Calu3 (cell line): ENCODE data around the gene NOVA2. TPM values are rescaled to one million over a fixed set of nuclear protein-coding genes. Genes with fewer than 3 reads are reported as not detected.

ENCODE experiments used
- BruUV-seq: library from RNA; stranded (reverse); fragments of 400-500 nt; replicated peaks from 2 replicates; lab custom pipeline; 2021; lab: Mats Ljungman, UMichigan
- CTCF ChIA-PET: fragments of 300-600 bp; sonication (Branson Sonifier 250); formaldehyde crosslinking; loops from one replicate; lab custom pipeline; 2022; ENCODE audit warnings: antibody characterized with exemption; lab: Charles Lee
- DNase-seq: peaks from one replicate; pipeline ENCODE4 v3.0.0; 2022
- H3K27ac Mint-ChIP-seq: one replicate; pipeline ENCODE4 v1.8.0; 2022; ENCODE audit warnings: mixed read lengths; ENCODE audit not compliant: unreplicated experiment
- H3K27me3 Mint-ChIP-seq: one replicate; pipeline ENCODE4 v1.8.0; 2022; ENCODE audit warnings: mixed read lengths; ENCODE audit not compliant: unreplicated experiment
- H3K36me3 Mint-ChIP-seq: one replicate; pipeline ENCODE4 v1.8.0; 2022; ENCODE audit warnings: mild to moderate bottlenecking, moderate library complexity, mixed read lengths; ENCODE audit not compliant: insufficient read depth, unreplicated experiment
- H3K4me1 Mint-ChIP-seq: one replicate; pipeline ENCODE4 v1.8.0; 2022; ENCODE audit warnings: mild to moderate bottlenecking, low read depth, mixed read lengths; ENCODE audit not compliant: unreplicated experiment
- H3K4me3 Mint-ChIP-seq: one replicate; pipeline ENCODE4 v1.8.0; 2022; ENCODE audit warnings: mild to moderate bottlenecking, low read depth, moderate library complexity, mixed read lengths; ENCODE audit not compliant: unreplicated experiment
- H3K9me3 Mint-ChIP-seq: one replicate; pipeline ENCODE4 v1.8.0; 2022; ENCODE audit warnings: low read depth, mixed read lengths; ENCODE audit not compliant: unreplicated experiment
- intact Hi-C: fragments of 100-400 bp; cut with micrococcal nuclease; formaldehyde crosslinking; loops from one replicate; pipeline ENCODE4 v1.10.0; 2022; ENCODE audit not compliant: unreplicated experiment
- total RNA-seq: library from RNA; stranded (reverse); gene quantifications from 2 replicates; pipeline ENCODE4 v1.2.3, GENCODE V29; 2022
- TF ChIP-seq, protein P1 (sequence below): fragments of 200-600 bp; IDR thresholded peaks from one replicate; pipeline ENCODE4 v1.8.0; 2022; ENCODE audit warnings: antibody characterized with exemption; ENCODE audit not compliant: unreplicated experiment

Gene NOVA2
- total RNA-seq, 1 experiment from 2014 or later: not detected

DNA sequence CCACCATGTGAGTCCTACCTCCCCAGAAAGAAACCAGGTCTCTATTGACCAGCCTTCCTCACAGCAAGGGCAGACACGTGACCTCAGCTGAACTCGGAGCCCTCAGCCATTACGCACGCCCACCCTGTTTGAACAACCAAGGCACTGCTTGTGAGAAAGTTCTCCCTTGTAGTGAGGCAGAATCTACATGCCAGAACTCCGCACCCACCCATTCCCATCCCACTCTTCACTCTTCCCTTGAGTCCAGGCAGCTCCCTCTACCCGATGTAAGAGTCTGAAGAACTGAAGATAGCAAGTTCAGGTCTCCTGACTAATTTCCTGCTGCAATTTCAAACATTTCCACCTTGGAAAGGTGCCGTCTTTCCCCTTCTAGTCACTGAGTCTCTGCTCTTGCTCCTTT lies 6.4 kb downstream of the NOVA2 start:
- TF ChIP-seq, protein P1, sequence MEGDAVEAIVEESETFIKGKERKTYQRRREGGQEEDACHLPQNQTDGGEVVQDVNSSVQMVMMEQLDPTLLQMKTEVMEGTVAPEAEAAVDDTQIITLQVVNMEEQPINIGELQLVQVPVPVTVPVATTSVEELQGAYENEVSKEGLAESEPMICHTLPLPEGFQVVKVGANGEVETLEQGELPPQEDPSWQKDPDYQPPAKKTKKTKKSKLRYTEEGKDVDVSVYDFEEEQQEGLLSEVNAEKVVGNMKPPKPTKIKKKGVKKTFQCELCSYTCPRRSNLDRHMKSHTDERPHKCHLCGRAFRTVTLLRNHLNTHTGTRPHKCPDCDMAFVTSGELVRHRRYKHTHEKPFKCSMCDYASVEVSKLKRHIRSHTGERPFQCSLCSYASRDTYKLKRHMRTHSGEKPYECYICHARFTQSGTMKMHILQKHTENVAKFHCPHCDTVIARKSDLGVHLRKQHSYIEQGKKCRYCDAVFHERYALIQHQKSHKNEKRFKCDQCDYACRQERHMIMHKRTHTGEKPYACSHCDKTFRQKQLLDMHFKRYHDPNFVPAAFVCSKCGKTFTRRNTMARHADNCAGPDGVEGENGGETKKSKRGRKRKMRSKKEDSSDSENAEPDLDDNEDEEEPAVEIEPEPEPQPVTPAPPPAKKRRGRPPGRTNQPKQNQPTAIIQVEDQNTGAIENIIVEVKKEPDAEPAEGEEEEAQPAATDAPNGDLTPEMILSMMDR: no peak
- CTCF ChIA-PET: no interaction called here
- Mint-ChIP-seq H3K27me3 (peaks cover 100% of the 10 kb centered on the region), H3K36me3 (no peaks in the 10 kb centered on the region), H3K4me3 (no peak overlapping the region), H3K4me1 (peaks cover 8% of the 10 kb centered on the region), H3K9me3 (no peaks in the 10 kb centered on the region), H3K27ac (no peak overlapping the region)
- no TSS peak for BruUV-seq
- no peak for DNase-seq
- intact Hi-C loops: no loop called here

DNA sequence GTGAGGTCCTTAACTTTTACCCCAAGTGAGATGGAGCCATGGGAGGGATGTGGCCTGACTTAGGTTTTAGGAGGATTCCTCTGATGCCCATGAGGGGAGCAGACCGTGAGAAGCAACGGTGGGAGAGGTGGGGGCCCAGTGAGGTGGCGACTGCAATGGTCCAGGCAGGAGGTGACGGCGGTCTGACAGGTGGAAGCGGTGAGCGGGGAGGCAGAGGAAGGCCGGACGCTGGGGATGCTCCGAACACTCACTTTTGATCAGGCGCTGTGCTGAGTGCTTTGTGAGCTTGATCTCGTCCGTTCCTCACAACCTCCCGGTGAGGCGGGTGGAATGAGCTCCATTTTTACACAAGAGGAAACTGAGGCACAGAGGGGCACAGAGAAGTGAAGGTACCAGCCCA lies 11.6 kb downstream of the NOVA2 start:
- no peaks in the 10 kb centered on the region for H3K36me3 Mint-ChIP-seq
- no peak overlapping the region for H3K27ac Mint-ChIP-seq
- no peak overlapping the region for H3K4me3 Mint-ChIP-seq
- no peak for DNase-seq
- CTCF ChIA-PET: interaction anchor here (1.6 kb wide), 1 partner anchor 10 kb away, joined by 4 read pairs; no protein-coding TSS in a partner anchor
- H3K4me1 Mint-ChIP-seq: peaks cover 22% of the 10 kb centered on the region
- TF ChIP-seq, protein P1: no peak
- no peaks in the 10 kb centered on the region for H3K9me3 Mint-ChIP-seq
- intact Hi-C loops: no loop called here
- BruUV-seq: no TSS peak
- H3K27me3 Mint-ChIP-seq: peaks cover 94% of the 10 kb centered on the region

DNA sequence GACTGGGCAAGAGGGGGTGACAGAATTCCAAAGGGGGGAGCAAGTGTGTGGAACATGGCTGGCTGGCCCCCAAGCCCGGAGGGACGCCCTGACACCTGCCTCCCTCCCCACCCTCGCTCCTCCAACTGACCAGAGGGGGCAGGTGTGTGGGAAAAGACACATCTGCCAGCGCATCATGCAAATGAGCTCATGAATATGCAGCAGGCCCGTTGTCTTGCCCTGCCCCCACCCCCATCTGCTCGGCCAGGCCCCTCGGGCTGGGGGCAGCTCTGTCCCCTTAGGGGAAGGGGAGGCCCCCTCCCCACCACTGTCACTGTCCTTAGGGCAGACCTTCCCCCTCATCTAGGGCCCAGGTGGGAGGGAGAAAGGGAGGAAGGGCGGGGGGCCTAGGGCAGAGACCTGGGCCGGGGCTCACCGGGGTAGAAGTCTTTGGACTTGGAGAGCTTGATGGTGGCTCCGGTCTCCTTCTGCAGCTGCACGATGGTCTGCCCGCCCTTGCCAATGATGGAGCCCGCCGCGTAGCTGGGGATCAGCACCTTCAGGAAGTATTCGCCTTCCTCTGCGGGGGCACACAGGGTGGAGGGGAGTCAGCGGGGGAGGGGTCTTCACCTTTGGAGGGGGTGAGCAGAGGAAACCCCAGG lies 12.9 kb downstream of the NOVA2 start:
- H3K4me1 Mint-ChIP-seq: peaks cover 22% of the 10 kb centered on the region
- H3K27ac Mint-ChIP-seq: no peak overlapping the region
- CTCF ChIA-PET: interaction anchor here (0.6 to 1.7 kb wide), 7 partner anchors 8 to 249 kb away, joined by 3 to 6 read pairs (median 4); partner anchors contain the start of genes CCDC61, MYPOP and SYMPK
- H3K9me3 Mint-ChIP-seq: no peaks in the 10 kb centered on the region
- intact Hi-C loops: no loop called here
- TF ChIP-seq, protein P1: no peak
- H3K36me3 Mint-ChIP-seq: no peaks in the 10 kb centered on the region
- H3K4me3 Mint-ChIP-seq: no peak overlapping the region
- H3K27me3 Mint-ChIP-seq: peaks cover 81% of the 10 kb centered on the region
- BruUV-seq: no TSS peak
- peak; percentile 32 for DNase-seq

DNA sequence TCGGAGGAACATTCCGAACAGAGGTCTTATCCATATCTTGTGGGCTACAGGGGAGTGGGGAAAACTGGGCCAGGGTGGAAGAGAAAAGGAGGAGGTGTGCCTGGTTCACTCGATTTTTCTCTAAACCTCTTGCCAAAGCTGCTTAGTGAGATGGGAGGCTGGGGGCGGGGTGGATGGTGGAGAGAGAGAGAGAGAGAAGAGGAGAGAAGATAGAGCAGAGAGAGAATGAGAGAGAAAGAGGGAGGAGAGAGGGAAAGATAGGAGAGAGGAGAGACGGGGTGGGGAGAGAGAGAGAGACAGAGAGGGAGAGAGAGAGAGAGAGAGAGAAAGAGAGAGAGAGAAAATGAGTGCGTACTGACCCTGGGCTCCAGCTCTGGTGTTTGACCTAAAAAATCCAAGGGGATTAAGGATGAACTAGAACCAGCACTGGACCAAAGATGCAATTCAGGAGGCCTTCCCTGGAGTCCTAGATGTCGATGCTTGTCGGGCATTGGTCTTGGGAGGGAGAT lies 14.1 kb downstream of the NOVA2 start:
- H3K27ac Mint-ChIP-seq: no peak overlapping the region
- no TSS peak for BruUV-seq
- no peaks in the 10 kb centered on the region for H3K9me3 Mint-ChIP-seq
- H3K36me3 Mint-ChIP-seq: no peaks in the 10 kb centered on the region
- DNase-seq: no peak
- intact Hi-C loops: no loop called here
- peaks cover 33% of the 10 kb centered on the region for H3K4me1 Mint-ChIP-seq
- TF ChIP-seq, protein P1: no peak
- peaks cover 70% of the 10 kb centered on the region for H3K27me3 Mint-ChIP-seq
- CTCF ChIA-PET: no interaction called here
- H3K4me3 Mint-ChIP-seq: no peak overlapping the region
